Measurements from ENCODE around the gene GLB1L2.

DNA sequence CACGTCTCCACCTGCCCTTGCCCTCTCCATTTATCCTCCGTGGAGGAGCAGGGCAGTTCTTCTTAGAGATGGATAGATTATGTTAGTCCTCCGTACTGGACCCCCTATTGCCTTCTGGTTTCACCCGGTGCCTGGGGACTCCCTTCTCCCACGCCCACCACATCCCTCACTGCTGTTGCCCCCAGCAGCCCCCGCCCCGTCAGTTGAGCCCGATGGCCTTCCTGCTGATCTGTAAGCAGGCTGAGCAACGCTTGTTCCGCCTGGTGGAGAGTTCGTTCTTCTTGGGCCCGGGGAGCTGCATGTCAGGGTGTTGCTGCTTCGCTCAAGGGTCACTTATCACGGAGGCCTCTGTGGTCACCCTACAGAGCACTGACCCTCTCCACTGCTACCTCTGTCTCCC lies 46.1 kb downstream of the GLB1L2 start:
- no peak for TF ChIP-seq POLR2AphosphoS5 (IDR thresholded peaks at IDR 0.05; ENCODE audit: borderline replicate concordance, low read depth, low read length)
- no peak for TF ChIP-seq EZH2 (IDR thresholded peaks at IDR 0.05)
- TF ChIP-seq FOXP2 (optimal IDR thresholded peaks at IDR 0.05; ENCODE audit: control extremely low read depth, extremely low read length, insufficient read depth) = no peak

Data from SK-N-MC (cell line).